Neural progenitor cell (in vitro differentiated cells): ENCODE results near the gene IER5L. TPM values are rescaled to one million over a fixed set of nuclear protein-coding genes. Genes with fewer than 3 reads are reported as not detected.

Source experiments
- DNase-seq: peaks from one replicate; pipeline ENCODE4 v3.0.0-alpha.2; 2016; ENCODE audit warnings: low spot score
- H2AFZ ChIP-seq: fragments of 200-600 bp; sonication (generic); replicated peaks from 2 replicates; pipeline ENCODE4 v1.6.1; 2016; ENCODE audit warnings: antibody characterized with exemption
- H3F3A ChIP-seq: fragments of 200-600 bp; sonication (generic); 2 replicates; pipeline ENCODE4 v1.6.1; 2016; ENCODE audit warnings: antibody characterized with exemption, low read depth
- H3K27ac ChIP-seq: fragments of 200-600 bp; sonication (generic); 2 replicates; pipeline ENCODE4 v1.5.1; 2016; ENCODE audit warnings: mild to moderate bottlenecking
- H3K27me3 ChIP-seq: fragments of 200-600 bp; sonication (generic); 2 replicates; pipeline ENCODE4 v1.6.1; 2016; ENCODE audit warnings: mild to moderate bottlenecking, moderate library complexity
- H3K36me3 ChIP-seq: fragments of 200-600 bp; sonication (generic); 2 replicates; pipeline ENCODE4 v1.5.1; 2016
- H3K4me1 ChIP-seq: fragments of 200-600 bp; sonication (generic); 2 replicates; pipeline ENCODE4 v1.6.1; 2016; ENCODE audit warnings: mixed run types
- H3K4me2 ChIP-seq: fragments of 200-600 bp; sonication (generic); 2 replicates; pipeline ENCODE4 v1.6.1; 2016
- H3K4me3 ChIP-seq: fragments of 200-600 bp; sonication (generic); 2 replicates; pipeline ENCODE4 v1.5.1; 2016
- H3K79me2 ChIP-seq: fragments of 200-600 bp; sonication (generic); 2 replicates; pipeline ENCODE4 v1.6.1; 2016; ENCODE audit warnings: low read depth
- H3K9ac ChIP-seq: fragments of 200-600 bp; sonication (generic); 2 replicates; pipeline ENCODE4 v1.6.1; 2016
- H3K9me3 ChIP-seq: fragments of 200-600 bp; sonication (generic); 2 replicates; pipeline ENCODE4 v1.5.1; 2016; ENCODE audit warnings: low read depth
- H4K20me1 ChIP-seq: fragments of 200-600 bp; sonication (generic); 2 replicates; pipeline ENCODE4 v1.6.1; 2016; ENCODE audit warnings: low read depth
- H3K27ac Mint-ChIP-seq: 3 replicates; pipeline ENCODE4 v1.8.0; 2021; ENCODE audit warnings: mixed read lengths
- H3K27me3 Mint-ChIP-seq: 2 replicates; pipeline ENCODE4 v1.8.0; 2022; ENCODE audit warnings: low read depth, mild to moderate bottlenecking, inconsistent platforms, moderate library complexity, mixed read lengths; ENCODE audit not compliant: insufficient read depth
- H3K36me3 Mint-ChIP-seq: 3 replicates; pipeline ENCODE4 v1.8.0; 2021; ENCODE audit warnings: mixed read lengths
- H3K4me1 Mint-ChIP-seq: 3 replicates; pipeline ENCODE4 v1.8.0; 2021; ENCODE audit warnings: mixed read lengths
- H3K4me3 Mint-ChIP-seq: 3 replicates; pipeline ENCODE4 v1.8.0; 2021; ENCODE audit warnings: mild to moderate bottlenecking, moderate library complexity, mixed read lengths
- H3K9me3 Mint-ChIP-seq: 3 replicates; pipeline ENCODE4 v1.8.0; 2020; ENCODE audit warnings: mixed read lengths
- CTCF ChIP-seq: fragments of 200-600 bp; sonication (generic); IDR thresholded peaks from 2 replicates; pipeline ENCODE4 v1.5.1; 2017; ENCODE audit warnings: antibody characterized with exemption, mild to moderate bottlenecking
- EZH2 ChIP-seq: fragments of 200-600 bp; sonication (generic); IDR thresholded peaks from 2 replicates; pipeline ENCODE4 v1.6.1; 2017; ENCODE audit warnings: antibody characterized with exemption, mild to moderate bottlenecking, moderate library complexity
- EZH2phosphoT487 ChIP-seq: fragments of 200-600 bp; sonication (generic); IDR thresholded peaks from 2 replicates; pipeline ENCODE4 v1.6.1; 2017; ENCODE audit warnings: antibody characterized with exemption
- total RNA-seq: library from RNA; depleted of rRNA; stranded (reverse); fragments of >200 nt; gene quantifications from 2 replicates; pipeline ENCODE4 v1.2.3, GENCODE V29; 2015; ENCODE audit warnings: low replicate concordance

IER5L gene
- total RNA-seq, 1 donor from 2014 or later, result 12.2 TPM

GRCh38 chr9:129206905-129207304 is 28.8 kb upstream of the IER5L start:
- H3K9me3 Mint-ChIP-seq, result no peaks in the 10 kb centered on the region
- peak overlapping the region; percentile 27 for H3K27ac Mint-ChIP-seq

GRCh38 chr9:129206401-129206800 is 28.3 kb upstream of the IER5L start:
- Mint-ChIP-seq H3K27ac (no peak overlapping the region), H3K27me3 (peaks cover 6% of the 10 kb centered on the region), H3K4me1 (peaks cover 17% of the 10 kb centered on the region), H3K4me3 (no peak overlapping the region), H3K36me3 (no peaks in the 10 kb centered on the region), H3K9me3 (no peaks in the 10 kb centered on the region)
- Histone ChIP-seq H3K4me3 (no peak overlapping the region), H3K9me3 (no peaks in the 10 kb centered on the region), H2AFZ (no peak overlapping the region), H3K4me2 (no peak overlapping the region), H3K27me3 (no peaks in the 10 kb centered on the region), H3K27ac (no peak overlapping the region), H3K79me2 (no peaks in the 10 kb centered on the region), H3K9ac (no peak overlapping the region), H3F3A (peaks cover 9% of the 10 kb centered on the region), H4K20me1 (no peaks in the 10 kb centered on the region), H3K4me1 (peaks cover 18% of the 10 kb centered on the region), H3K36me3 (no peaks in the 10 kb centered on the region)
- no peak for TF ChIP-seq CTCF
- no peak for TF ChIP-seq EZH2phosphoT487
- no peak for DNase-seq

More at GRCh38 chr9:129206905-129207304, 28.8 kb upstream of the IER5L start:
- H3K4me1 ChIP-seq, result peaks cover 18% of the 10 kb centered on the region
- no peak overlapping the region for H3K4me2 ChIP-seq
- TF ChIP-seq EZH2phosphoT487 (no peak), EZH2 (no peak), CTCF (no peak)
- no peaks in the 10 kb centered on the region for H3K27me3 ChIP-seq
- peaks cover 8% of the 10 kb centered on the region for H3F3A ChIP-seq
- H3K27ac ChIP-seq, result no peak overlapping the region
- no peak for DNase-seq
- H3K36me3 ChIP-seq, result no peaks in the 10 kb centered on the region
- no peak overlapping the region for H3K4me3 ChIP-seq
- no peaks in the 10 kb centered on the region for H3K9me3 ChIP-seq
- Mint-ChIP-seq H3K27me3 (peaks cover 6% of the 10 kb centered on the region), H3K4me3 (no peak overlapping the region), H3K36me3 (no peaks in the 10 kb centered on the region), H3K4me1 (peaks cover 21% of the 10 kb centered on the region)
- H2AFZ ChIP-seq, result no peak overlapping the region
- no peak overlapping the region for H3K9ac ChIP-seq
- no peaks in the 10 kb centered on the region for H4K20me1 ChIP-seq
- no peaks in the 10 kb centered on the region for H3K79me2 ChIP-seq

- no peak overlapping the region for H2AFZ ChIP-seq
- H3K79me2 ChIP-seq, result no peaks in the 10 kb centered on the region
Observed at GRCh38 chr9:129204840-129205239, 26.8 kb upstream of the IER5L start.

More at GRCh38 chr9:129204840-129205239, 26.8 kb upstream of the IER5L start:
- peaks cover 7% of the 10 kb centered on the region for H3K27me3 Mint-ChIP-seq
- peaks cover 14% of the 10 kb centered on the region for H3K4me1 Mint-ChIP-seq
- H3K36me3 Mint-ChIP-seq, result no peaks in the 10 kb centered on the region
- Histone ChIP-seq H3K27ac (no peak overlapping the region), H4K20me1 (no peaks in the 10 kb centered on the region), H3K9me3 (no peaks in the 10 kb centered on the region), H3K36me3 (no peaks in the 10 kb centered on the region), H3F3A (peaks cover 19% of the 10 kb centered on the region), H3K4me3 (no peak overlapping the region), H3K4me2 (no peak overlapping the region), H3K4me1 (peaks cover 18% of the 10 kb centered on the region), H3K9ac (no peak overlapping the region), H3K27me3 (no peaks in the 10 kb centered on the region)
- H3K4me3 Mint-ChIP-seq, result no peak overlapping the region
- no peaks in the 10 kb centered on the region for H3K9me3 Mint-ChIP-seq
- TF ChIP-seq CTCF (no peak), EZH2 (no peak), EZH2phosphoT487 (no peak)
- no peak overlapping the region for H3K27ac Mint-ChIP-seq
- DNase-seq, result no peak
